Tibial nerve (tissue), 4 donors: Measurements from ENCODE around the gene DENND4B. TPM values are rescaled to one million over a fixed set of nuclear protein-coding genes. Genes with fewer than 3 reads are reported as not detected.

Experiments
- DNase-seq, 2 donors: peaks; one replicate each; pipeline ENCODE4 v3.0.0-alpha.2; 2019; ENCODE audit warnings: low spot score in 2 of 2
- H3K27ac ChIP-seq, 4 donors: fragments of 200-600 bp; sonication (generic) in 3 of 4; one replicate each; pipeline ENCODE4 v1.5.1; 2017 to 2019; ENCODE audit warnings: mild to moderate bottlenecking in 1 of 4
- H3K27me3 ChIP-seq, 2 donors: fragments of 200-600 bp; sonication (generic) in 1 of 2; one replicate each; pipeline versions ENCODE4 v1.5.1 to v1.6.0; 2017 to 2019
- H3K36me3 ChIP-seq, 3 donors: fragments of 200-600 bp; sonication (generic); one replicate each; pipeline ENCODE4 v1.5.1; 2018 to 2019
- H3K4me1 ChIP-seq, 4 donors: fragments of 200-600 bp; sonication (generic) in 3 of 4; one replicate each; pipeline ENCODE4 v1.5.1; 2017 to 2019
- H3K4me3 ChIP-seq, 4 donors: fragments of 200-600 bp; sonication (generic) in 3 of 4; one replicate each; pipeline ENCODE4 v1.5.1; 2017 to 2019; ENCODE audit warnings: mild to moderate bottlenecking in 1 of 4, moderate library complexity in 1 of 4
- H3K9me3 ChIP-seq, 4 donors: fragments of 200-600 bp; sonication (generic) in 3 of 4; one replicate each; pipeline ENCODE4 v1.5.1; 2017 to 2019
- EP300 ChIP-seq, 2 donors: sonication (generic); formaldehyde crosslinking; IDR thresholded peaks; one replicate each; pipeline ENCODE4 v1.6.1; 2017; ENCODE audit warnings: antibody characterized with exemption in 2 of 2, mild to moderate bottlenecking in 1 of 2
- POLR2A ChIP-seq, 2 donors: fragments of 450-650 bp; IDR thresholded peaks; one replicate each; pipeline ENCODE4 v1.6.1; 2017; ENCODE audit warnings: antibody characterized with exemption in 2 of 2, mild to moderate bottlenecking in 2 of 2, moderate library complexity in 2 of 2
- WGBS, 2 donors: methylation state at CpG; one replicate each; pipeline ENCODE4 v1.1.5; 2018; 5-methylcytosine and 5-hydroxymethylcytosine counted together
- total RNA-seq, 4 donors: library from RNA; depleted of rRNA; stranded (reverse); fragments of >200 nt; gene quantifications; one replicate each; pipeline ENCODE4 v1.1.0, GENCODE V29; 2016
- TF ChIP-seq, protein P1 (sequence below), 5 experiments: fragments of 200-600 bp in 3 of 5; fragments of 450-650 bp in 2 of 5; sonication (generic) in 3 of 5; IDR thresholded peaks; one replicate each; pipeline ENCODE4 v1.5.1; 2016 to 2019; ENCODE audit warnings: antibody characterized with exemption in 5 of 5, mild to moderate bottlenecking in 3 of 5, moderate library complexity in 2 of 5

Gene DENND4B
- total RNA-seq, 4 donors from 2014 or later, result 42.8 to 78.0 (median 56.7) TPM

DNA sequence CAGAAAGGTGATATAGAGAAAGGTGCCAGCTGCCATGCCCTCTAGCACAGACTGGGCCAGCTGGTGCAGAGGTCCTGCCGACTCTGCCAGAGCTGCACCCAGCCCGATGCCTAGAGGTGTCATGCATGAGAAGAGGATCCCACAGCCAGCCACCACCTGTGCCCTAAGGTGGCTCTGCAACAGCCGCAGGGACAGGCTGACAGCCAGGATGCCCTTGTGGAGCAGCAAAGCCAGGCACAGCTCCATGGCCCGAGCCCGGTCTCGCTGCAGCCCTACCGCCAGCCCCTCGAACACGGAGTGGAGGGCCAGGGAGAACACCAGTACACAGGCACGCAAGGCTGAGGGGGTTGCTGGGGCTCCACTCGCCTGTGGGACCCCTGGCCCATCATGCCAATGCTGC, 13.7 kb upstream of the DENND4B start:
- 91 to 97% methylated on average over 7 to 9 of the region's 11 CpGs for WGBS, 2 donors
- Histone ChIP-seq H3K27ac (peak overlapping the region in 1 of 4 donors; percentile 90), H3K27me3 (no peaks in the 10 kb centered on the region), H3K36me3 (peaks cover 0 to 26% (median 0%) of the 10 kb centered on the region in 3 donors), H3K4me1 (peaks cover 0 to 77% (median 40%) of the 10 kb centered on the region in 4 donors), H3K4me3 (no peak overlapping the region), H3K9me3 (no peaks in the 10 kb centered on the region)
- no peak for DNase-seq
- TF ChIP-seq, protein P1, sequence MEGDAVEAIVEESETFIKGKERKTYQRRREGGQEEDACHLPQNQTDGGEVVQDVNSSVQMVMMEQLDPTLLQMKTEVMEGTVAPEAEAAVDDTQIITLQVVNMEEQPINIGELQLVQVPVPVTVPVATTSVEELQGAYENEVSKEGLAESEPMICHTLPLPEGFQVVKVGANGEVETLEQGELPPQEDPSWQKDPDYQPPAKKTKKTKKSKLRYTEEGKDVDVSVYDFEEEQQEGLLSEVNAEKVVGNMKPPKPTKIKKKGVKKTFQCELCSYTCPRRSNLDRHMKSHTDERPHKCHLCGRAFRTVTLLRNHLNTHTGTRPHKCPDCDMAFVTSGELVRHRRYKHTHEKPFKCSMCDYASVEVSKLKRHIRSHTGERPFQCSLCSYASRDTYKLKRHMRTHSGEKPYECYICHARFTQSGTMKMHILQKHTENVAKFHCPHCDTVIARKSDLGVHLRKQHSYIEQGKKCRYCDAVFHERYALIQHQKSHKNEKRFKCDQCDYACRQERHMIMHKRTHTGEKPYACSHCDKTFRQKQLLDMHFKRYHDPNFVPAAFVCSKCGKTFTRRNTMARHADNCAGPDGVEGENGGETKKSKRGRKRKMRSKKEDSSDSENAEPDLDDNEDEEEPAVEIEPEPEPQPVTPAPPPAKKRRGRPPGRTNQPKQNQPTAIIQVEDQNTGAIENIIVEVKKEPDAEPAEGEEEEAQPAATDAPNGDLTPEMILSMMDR (IDR thresholded peaks at IDR 0.05), result no peak
- no peak for TF ChIP-seq EP300 (IDR thresholded peaks at IDR 0.05)
- no peak for TF ChIP-seq POLR2A (IDR thresholded peaks at IDR 0.05)

DNA sequence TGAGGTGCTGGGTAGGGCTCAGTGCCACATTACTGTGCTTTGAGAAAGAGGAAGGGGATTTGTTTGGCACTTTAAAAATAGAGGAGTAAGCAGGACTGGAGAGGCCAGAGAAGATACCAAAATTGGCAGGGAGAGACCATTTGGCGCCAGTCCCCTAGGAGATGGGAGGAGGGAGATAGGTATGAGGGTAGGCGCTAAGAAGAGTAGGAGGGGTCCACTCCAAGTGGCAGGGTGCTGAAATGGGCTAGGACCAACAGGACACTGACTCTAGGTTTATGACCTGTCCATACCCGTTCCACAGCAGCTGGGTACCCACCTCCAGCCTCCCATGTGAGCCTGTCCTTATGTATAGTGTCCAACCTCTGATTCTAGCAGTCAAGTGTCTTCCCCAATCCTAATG, 12.9 kb upstream of the DENND4B start:
- no peak for TF ChIP-seq POLR2A (IDR thresholded peaks at IDR 0.05)
- TF ChIP-seq EP300 (IDR thresholded peaks at IDR 0.05), result no peak
- TF ChIP-seq, protein P1 (IDR thresholded peaks at IDR 0.05), result no peak
- H3K36me3 ChIP-seq, result peaks cover 0 to 30% (median 0%) of the 10 kb centered on the region in 3 donors
- no peaks in the 10 kb centered on the region for H3K27me3 ChIP-seq
- no peaks in the 10 kb centered on the region for H3K9me3 ChIP-seq
- no peak for DNase-seq
- H3K4me1 ChIP-seq, result peaks cover 0 to 73% (median 37%) of the 10 kb centered on the region in 4 donors
- no peak overlapping the region for H3K4me3 ChIP-seq
- WGBS, 2 donors, result 65 to 76% methylated on average over 3 of the region's 3 CpGs
- H3K27ac ChIP-seq, result peak overlapping the region; percentile 64 to 97 (median 88)

DNA sequence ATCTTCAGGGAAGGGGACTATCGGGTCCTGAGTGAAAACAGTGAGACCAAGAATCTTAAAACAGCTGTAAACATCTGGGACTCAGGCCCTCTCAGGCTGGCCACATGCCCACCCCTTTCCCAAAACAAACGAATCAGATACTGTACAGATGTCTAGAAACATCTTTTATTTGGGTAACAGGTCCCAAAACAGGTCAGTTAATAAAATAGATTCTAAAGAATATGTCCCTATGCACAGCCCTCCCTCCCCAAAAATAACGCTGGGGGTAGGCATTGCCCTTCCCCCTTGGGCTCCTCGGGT, 12.4 kb upstream of the DENND4B start:
- TF ChIP-seq, protein P1 (IDR thresholded peaks at IDR 0.05), result no peak
- no peak for TF ChIP-seq POLR2A (IDR thresholded peaks at IDR 0.05)
- TF ChIP-seq EP300 (IDR thresholded peaks at IDR 0.05), result no peak
- H3K36me3 ChIP-seq, result peaks cover 0 to 35% (median 0%) of the 10 kb centered on the region in 3 donors
- 10 to 17% methylated on average over 4 of the region's 4 CpGs for WGBS, 2 donors
- no peaks in the 10 kb centered on the region for H3K9me3 ChIP-seq
- DNase-seq, result peak in 1 of 2 donors; percentile 18
- H3K27ac ChIP-seq, result peak overlapping the region; percentile 64 to 97 (median 88)
- peaks cover 0 to 73% (median 35%) of the 10 kb centered on the region in 4 donors for H3K4me1 ChIP-seq
- no peaks in the 10 kb centered on the region for H3K27me3 ChIP-seq
- H3K4me3 ChIP-seq, result peak overlapping the region in 2 of 4 donors; percentile 72 to 92

DNA sequence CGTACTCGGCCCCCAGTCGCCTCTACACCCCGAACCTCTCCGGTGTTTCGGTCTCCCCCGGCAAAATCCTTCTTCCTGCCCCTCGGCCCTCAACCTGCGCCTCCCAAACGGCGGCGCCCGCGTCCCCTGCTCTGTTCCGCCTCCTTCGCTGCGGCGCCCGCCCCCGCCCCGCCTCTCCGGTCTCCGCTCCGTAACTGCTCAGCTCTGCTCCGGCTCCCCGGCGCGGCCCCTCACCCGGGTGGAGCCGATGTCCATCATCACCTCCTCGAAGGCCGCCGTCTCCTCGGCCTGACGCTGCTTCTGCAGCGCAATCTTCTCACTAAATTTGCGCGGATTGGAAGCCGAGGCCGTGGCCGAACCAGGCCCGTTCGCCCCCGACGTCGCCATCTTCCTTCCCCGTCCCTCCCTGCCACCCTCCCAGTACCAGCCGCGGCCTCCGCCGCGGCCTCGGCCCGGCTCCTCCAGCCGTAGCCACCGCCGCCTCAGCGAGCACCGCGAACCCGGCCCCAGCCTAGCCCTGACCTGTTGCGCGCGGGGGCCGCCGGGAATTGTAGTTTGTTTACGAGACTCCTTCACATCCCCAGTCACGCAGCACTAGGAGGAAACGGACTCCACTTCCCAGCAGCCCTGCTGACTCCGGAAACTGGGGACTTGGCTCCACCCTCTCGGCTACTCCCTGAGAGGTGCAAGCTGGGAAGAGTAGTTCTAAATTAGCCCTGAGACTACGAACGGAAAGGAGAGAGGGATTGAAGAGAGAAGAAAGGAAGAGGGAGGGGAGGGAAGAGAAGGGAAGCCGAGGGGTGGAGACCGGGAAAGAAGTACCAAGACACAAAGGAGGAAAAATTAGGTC, 11.8 kb upstream of the DENND4B start, which contains the start of gene CRTC2:
CRTC2 (minus strand) TSS at position 502 of the 850 bp plus-strand sequence; CDS start at position 387, 115 bp downstream.
- TF ChIP-seq, protein P1 (IDR thresholded peaks at IDR 0.05), result peak in 1 of 5 experiments; percentile 1
- TF ChIP-seq EP300 (IDR thresholded peaks at IDR 0.05) (peak; percentile 80 to 92), POLR2A (IDR thresholded peaks at IDR 0.05) (peak; percentile 60 to 79)
- Histone ChIP-seq H3K27me3 (no peaks in the 10 kb centered on the region), H3K4me1 (peaks cover 0 to 76% (median 35%) of the 10 kb centered on the region in 4 donors), H3K27ac (peak within 1 kb of the TSS; percentile 64 to 97 (median 88)), H3K4me3 (peak within 1 kb of the TSS; percentile 66 to 92 (median 74)), H3K9me3 (no peaks in the 10 kb centered on the region), H3K36me3 (peaks cover 0 to 41% (median 0%) of the 10 kb centered on the region in 3 donors)
- whole genome bisulfite sequencing, 2 donors, result 0 to 1% methylated on average over 55 to 62 of the region's 75 CpGs
- DNase-seq, result peak; percentile 99

DNA sequence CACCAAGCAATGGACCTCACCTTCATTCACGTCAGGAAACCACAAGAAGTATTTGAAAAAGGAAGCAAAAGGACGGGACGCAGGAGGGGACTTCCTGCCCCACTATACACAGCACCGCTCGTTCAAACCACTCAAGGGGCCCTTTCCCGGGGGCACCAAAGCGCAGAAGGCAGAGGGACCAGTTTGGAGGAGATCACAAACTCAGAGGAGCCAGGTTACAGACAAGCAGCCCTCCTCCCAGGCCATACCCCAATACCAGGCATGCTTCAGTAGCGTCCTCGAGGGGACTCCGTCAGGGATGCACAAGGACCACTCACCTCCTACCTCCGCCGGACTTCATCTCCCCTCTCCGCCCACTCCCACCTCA, 11.2 kb upstream of the DENND4B start:
- Histone ChIP-seq H3K36me3 (peaks cover 0 to 47% (median 0%) of the 10 kb centered on the region in 3 donors), H3K27me3 (no peaks in the 10 kb centered on the region), H3K4me1 (peaks cover 0 to 74% (median 34%) of the 10 kb centered on the region in 4 donors), H3K4me3 (peak overlapping the region; percentile 66 to 92 (median 74)), H3K27ac (peak overlapping the region in 3 of 4 donors; percentile 86 to 97 (median 90)), H3K9me3 (no peaks in the 10 kb centered on the region)
- TF ChIP-seq, protein P1 (IDR thresholded peaks at IDR 0.05), result no peak
- TF ChIP-seq POLR2A (IDR thresholded peaks at IDR 0.05) (no peak), EP300 (IDR thresholded peaks at IDR 0.05) (no peak)
- 0% methylated on average over 13 of the region's 13 CpGs for WGBS, 2 donors
- DNase-seq, result no peak
